ENCODE data around the gene ANO3.

ANO3 gene

DNA sequence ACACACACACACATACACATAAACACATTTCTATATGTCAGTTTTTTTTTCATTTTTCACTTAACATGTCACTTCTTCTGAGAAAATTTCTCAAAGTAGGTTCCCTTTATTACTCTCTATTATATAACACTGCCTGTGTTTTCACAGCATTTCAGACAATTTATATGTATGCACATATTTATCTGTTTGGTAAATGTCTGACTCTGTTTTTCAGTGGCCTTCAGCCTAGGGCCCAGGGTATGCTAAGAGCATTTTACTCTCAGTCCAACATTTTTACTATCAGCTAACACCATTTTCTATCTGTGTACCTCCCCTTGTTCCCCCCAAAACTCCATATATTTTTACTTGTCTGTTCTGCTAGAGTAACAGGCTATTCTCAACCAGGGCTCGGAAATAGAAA, 92.3 kb downstream of the ANO3 start:
- no peak for TF ChIP-seq GATA3 (IDR thresholded peaks at IDR 0.05; ENCODE audit: low read depth, low read length)
- no peak for TF ChIP-seq GATA2 (IDR thresholded peaks at IDR 0.05; ENCODE audit: low read depth, low read length)

DNA sequence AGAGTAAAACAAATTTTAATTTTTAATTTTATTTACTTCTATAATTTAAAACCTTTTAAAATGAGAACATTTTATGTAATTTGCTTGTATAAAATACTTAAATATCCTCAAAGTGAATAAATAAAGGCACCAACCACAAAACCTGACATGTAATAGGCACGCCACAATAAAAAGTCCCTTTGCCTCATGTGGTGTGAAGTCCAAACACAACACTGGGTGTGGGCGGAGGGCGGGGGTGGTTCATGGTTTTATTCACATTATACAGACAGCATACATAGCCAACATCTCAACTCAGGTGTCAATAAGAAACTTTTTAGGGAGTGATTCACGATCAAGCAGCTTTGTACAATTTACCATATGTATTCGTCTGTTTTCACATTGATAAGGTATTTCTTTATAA, 107.9 kb downstream of the ANO3 start:
- TF ChIP-seq GATA3 (IDR thresholded peaks at IDR 0.05; ENCODE audit: low read depth, low read length): no peak
- TF ChIP-seq GATA2 (IDR thresholded peaks at IDR 0.05; ENCODE audit: low read depth, low read length): no peak

DNA sequence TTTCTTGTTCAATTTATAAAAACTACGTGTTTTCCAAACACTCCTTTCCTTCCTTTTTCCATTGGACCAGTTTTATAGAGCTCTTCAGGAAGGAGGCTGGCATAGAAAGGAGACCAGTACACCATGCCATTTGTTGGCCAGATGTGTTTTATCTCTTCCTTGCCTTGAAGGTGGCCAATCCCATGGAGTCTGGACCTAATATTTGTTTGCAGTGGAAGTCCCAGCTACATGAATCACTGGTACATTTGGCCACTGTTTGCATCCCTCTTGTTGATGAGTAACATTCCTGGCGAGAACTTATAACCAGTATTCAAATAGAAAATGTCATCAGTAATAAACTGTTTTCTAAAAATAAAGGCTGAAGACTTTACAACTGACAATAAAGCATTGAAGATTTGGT, 110.2 kb downstream of the ANO3 start:
- TF ChIP-seq GATA2 (IDR thresholded peaks at IDR 0.05; ENCODE audit: low read depth, low read length): no peak
- TF ChIP-seq GATA3 (IDR thresholded peaks at IDR 0.05; ENCODE audit: low read depth, low read length): no peak

DNA sequence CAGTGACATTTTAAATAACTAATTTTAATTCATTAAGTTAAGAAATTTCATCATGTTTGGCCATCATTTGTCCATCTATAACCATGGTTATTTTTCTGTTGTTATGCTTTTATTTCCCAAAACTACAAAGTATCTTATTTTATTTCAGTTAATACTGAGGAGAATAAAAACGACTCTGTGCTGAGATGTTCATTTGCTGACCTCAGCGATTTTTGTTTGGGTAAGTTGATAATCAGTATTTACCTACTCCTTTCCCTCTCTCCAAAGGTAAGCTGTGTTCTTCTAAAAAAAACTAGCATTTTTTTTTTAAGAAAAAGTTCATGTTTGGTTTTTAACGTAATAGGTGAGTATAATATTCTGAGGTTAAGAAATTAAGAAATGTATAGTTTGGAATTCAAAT, 111.7 kb downstream of the ANO3 start:
- no peak for TF ChIP-seq GATA2 (IDR thresholded peaks at IDR 0.05; ENCODE audit: low read depth, low read length)

DNA sequence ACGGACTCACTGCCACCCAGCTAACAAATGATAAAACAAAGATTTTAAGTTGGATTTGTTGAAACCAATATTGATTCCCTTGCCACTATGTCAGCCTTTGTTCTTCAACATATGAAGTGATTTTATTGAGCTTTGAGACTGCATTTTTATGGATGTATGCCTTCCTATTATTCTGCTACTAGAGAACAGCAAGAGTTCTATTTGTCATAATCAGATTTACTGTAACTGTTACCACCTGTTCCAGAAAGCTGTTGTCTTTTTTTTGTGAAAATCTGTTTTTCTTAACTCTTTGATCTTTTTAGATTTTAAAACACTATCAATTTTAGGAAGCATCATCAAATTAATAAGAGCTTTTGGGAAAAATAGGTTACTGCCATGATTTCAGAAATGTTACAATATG, 125.7 kb downstream of the ANO3 start:
- TF ChIP-seq GATA3 (IDR thresholded peaks at IDR 0.05; ENCODE audit: low read depth, low read length) (no peak), GATA2 (IDR thresholded peaks at IDR 0.05; ENCODE audit: low read depth, low read length) (no peak)

DNA sequence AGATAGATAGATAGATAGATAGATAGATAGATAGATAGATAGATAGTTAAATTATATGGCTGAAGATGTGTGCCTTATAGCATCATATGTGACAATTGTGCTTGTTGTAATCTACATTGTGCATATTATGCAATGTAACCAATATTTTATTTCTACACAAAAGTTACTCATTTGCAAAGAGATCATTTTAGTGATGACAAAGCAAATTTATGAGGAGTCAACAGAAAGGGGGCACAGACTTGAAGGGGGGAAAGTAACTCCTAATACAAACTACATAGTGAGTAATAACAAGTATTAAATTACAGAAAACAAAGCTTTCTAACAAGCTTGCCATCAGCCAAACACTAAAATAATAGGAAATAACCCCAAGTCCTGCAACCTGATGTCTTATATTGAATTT, 133.3 kb downstream of the ANO3 start:
- no peak for TF ChIP-seq GATA2 (IDR thresholded peaks at IDR 0.05; ENCODE audit: low read depth, low read length)
- TF ChIP-seq GATA3 (IDR thresholded peaks at IDR 0.05; ENCODE audit: low read depth, low read length): no peak

DNA sequence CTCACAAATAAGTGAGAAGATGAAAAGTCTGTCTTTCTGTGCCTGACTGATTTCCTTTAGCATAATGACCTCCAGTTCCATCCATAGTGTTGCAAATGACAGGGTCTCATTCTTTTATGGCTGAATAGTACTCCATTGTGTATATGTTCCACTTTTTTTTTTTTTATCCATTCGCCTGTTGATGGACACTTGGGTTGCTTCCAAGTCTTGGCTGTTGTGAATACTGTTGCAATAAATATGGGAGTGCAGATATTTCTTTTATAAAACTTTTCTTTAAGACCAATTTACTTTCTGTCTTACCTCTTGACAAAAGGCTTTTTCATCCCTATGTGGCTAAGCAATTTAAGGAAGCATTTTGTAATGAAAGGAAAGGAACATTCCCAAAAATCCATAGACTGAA, 135.6 kb downstream of the ANO3 start:
- TF ChIP-seq GATA3 (IDR thresholded peaks at IDR 0.05; ENCODE audit: low read depth, low read length) (no peak), GATA2 (IDR thresholded peaks at IDR 0.05; ENCODE audit: low read depth, low read length) (no peak)

DNA sequence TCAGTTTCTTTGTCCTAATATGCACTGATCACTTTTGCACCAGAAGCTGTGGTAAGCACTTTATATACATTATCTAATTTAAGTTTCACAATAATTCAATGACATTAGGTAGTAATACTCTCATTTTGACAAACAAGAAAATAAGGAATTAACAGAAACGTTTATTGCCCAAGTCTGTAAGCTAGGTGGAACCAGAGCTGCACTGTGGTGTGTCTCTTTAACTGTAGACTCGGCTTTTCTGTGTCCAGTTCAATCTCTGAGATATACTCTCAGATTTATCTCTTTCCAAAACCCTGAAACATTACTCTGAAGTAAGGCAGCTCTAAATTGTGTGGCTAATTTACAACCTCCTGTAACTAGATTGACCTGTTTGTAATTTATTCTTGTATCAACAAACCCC, 139.1 kb downstream of the ANO3 start:
- TF ChIP-seq GATA3 (IDR thresholded peaks at IDR 0.05; ENCODE audit: low read depth, low read length) (no peak), GATA2 (IDR thresholded peaks at IDR 0.05; ENCODE audit: low read depth, low read length) (no peak)

DNA sequence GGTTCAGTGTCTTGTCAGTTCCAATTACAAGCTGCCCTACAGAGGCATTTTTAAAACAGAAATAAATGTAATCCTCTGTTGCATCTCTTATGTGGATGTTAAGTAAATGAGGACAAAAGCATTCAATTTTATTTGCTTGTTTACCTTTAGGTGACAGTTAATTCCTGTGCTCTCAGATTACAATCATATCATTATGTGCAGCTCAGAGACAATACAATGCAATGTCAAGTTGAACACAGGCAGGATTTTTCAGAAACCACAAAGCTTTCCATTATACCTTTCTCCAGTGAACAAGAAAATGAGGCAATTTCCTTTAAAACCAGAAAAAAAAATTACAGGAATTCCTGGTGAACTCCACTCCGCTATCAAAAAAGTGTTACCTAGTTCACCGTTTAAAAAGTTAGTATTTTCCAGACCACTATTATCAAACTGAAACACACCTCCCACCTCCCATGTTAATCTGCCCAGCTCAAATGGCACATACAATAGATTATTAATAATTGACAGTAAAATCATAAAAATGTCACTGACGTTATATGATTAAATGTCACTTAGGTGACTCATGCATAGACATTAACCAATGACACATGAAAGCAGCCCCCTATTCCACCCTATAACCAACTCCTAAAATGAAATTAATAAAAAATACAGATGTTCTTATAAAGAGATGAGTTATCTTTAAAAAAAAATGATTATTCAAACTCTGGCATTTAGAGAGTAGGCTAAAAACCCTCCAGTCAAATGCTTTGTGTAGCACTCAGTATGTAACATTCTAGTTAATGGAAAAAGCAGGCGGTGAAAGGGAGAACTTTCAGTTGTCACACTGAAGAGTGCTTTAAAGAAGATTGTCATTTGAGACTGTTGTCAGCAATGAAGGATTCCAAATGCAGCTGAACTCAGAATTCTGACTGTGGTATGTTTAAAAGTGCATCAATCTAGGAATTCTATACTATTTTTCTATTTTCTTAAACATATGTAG, 141.6 kb downstream of the ANO3 start:
- no peak for TF ChIP-seq GATA2 (IDR thresholded peaks at IDR 0.05; ENCODE audit: low read depth, low read length)
- no peak for TF ChIP-seq GATA3 (IDR thresholded peaks at IDR 0.05; ENCODE audit: low read depth, low read length)

DNA sequence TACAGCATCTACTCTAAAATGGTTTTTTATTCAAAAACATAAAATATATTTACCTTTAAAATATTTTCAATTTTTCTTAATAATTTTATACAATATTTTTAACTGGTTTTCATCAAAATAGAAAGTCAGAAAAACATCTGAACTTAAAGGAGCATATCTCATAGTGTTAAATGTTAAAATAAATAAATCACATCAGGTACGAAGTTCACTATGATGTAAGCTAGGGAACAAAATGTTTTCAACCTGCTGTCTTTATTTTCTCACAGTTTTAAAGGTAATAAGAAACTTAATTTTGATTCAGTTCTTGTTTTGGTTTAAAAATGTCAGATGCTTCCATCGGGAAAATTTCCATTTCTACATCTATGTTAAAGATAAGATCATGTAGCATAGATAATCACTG, 142.5 kb downstream of the ANO3 start:
- no peak for TF ChIP-seq GATA3 (IDR thresholded peaks at IDR 0.05; ENCODE audit: low read depth, low read length)
- no peak for TF ChIP-seq GATA2 (IDR thresholded peaks at IDR 0.05; ENCODE audit: low read depth, low read length)

DNA sequence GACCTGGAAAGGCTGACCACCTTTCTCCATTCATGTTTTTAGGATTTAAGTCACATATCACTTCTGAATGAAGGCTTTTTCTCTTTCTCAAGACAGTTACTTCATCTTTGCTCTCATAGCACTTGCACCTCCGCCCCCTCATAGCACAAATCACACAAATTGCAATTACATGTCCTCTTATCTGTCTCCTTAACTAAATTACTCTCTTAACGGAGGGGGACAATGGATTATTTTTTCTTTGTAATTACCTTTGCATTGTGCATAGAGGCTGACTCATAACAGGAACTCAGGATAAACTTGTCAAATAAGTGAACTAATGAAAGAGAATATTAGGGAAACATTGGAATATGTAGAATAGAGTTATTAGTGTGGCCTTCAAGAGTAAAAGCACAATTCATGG, 145.5 kb downstream of the ANO3 start:
- TF ChIP-seq GATA3 (IDR thresholded peaks at IDR 0.05; ENCODE audit: low read depth, low read length) (no peak), GATA2 (IDR thresholded peaks at IDR 0.05; ENCODE audit: low read depth, low read length) (no peak)

DNA sequence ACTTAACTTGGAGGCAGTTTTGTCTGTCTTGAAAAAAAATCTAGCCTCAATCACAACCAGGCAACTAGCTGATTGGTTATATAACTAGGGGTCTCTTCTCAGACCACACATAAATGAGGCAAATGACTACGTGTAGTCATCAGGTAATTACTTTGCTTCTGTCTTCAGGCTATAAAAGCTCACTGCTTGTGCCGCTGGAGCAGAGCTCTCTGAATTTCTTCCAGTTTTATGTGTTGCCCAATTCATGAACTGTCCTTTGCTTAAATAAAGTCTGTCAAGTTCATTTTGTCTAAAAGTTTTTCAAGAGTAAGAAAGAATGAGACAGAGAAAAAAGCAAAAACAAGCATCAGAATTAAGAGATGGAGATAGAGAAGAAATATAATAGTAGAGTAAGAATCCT, 146.8 kb downstream of the ANO3 start:
- TF ChIP-seq GATA3 (IDR thresholded peaks at IDR 0.05; ENCODE audit: low read depth, low read length): no peak
- TF ChIP-seq GATA2 (IDR thresholded peaks at IDR 0.05; ENCODE audit: low read depth, low read length): no peak

DNA sequence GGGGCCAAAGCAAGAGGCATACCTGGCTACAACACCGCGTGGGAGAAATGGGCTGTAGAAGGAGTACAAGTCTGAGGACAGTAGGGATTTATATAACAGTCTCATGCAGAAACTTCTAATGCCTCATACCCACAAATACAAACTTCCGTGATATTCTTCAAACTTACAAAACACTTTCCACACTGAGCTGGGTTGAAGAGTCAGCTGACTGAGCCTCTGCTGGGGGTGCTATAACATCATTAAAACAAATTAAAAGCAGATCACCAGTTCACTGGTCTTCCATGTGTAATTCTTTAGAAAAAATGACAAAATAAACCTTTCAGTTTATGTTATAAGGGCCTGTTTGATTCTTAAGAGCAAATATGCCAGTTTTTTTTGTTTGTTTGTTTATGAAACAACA, 148.1 kb downstream of the ANO3 start:
- no peak for TF ChIP-seq GATA3 (IDR thresholded peaks at IDR 0.05; ENCODE audit: low read depth, low read length)
- TF ChIP-seq GATA2 (IDR thresholded peaks at IDR 0.05; ENCODE audit: low read depth, low read length): no peak

DNA sequence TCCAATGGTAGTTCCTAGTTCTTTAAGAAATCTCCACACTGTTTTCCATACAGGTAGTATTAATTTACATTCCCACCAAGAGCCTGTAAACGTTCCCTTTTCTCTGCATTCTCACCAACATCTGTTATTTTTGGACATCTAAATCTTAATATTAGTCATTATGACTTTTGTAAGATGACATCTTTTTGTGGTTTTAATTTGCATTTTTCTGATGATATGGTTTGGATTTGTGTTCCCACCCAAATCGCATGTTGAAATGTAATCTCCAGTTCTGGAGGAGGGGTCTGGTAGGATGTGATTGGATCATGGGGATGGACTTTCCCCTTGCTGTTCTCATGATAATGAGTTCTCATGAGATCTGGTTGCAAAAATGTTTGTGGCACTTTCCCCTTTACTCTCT, 151.2 kb downstream of the ANO3 start:
- TF ChIP-seq GATA2 (IDR thresholded peaks at IDR 0.05; ENCODE audit: low read depth, low read length) (no peak), GATA3 (IDR thresholded peaks at IDR 0.05; ENCODE audit: low read depth, low read length) (no peak)

DNA sequence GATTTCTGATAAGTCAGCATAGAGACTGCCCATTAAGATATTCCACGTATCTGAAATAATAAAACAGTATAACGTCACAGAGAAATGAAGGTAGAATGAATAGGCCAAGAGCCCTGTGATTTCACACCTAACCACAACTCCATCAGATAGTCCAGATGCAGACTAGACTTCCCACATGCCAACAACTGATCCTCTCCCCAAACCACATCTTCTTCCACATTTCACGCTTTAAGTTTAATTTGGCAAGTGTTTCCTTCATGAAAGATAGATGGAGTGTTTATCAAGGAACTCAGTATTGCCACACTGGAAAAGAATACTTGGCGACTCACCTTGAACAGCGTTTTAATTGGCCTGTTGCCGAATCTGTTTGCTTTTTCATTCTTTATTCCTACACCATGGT, 158.6 kb downstream of the ANO3 start:
- TF ChIP-seq GATA2 (IDR thresholded peaks at IDR 0.05; ENCODE audit: low read depth, low read length): no peak
- TF ChIP-seq GATA3 (IDR thresholded peaks at IDR 0.05; ENCODE audit: low read depth, low read length): no peak
